Hepatocyte (in vitro differentiated cells): ENCODE data around the gene AAGAB. TPM values are rescaled to one million over a fixed set of nuclear protein-coding genes. Genes with fewer than 3 reads are reported as not detected.

Experiments used
- DNase-seq: peaks from one replicate; pipeline ENCODE4 v3.0.0-alpha.2; 2016; ENCODE audit warnings: low spot score
- H2AFZ ChIP-seq: fragments of 200-600 bp; sonication (generic); 2 replicates; pipeline ENCODE4 v1.6.0; 2016; ENCODE audit warnings: antibody characterized with exemption, mild to moderate bottlenecking
- H3K27ac ChIP-seq: fragments of 200-600 bp; sonication (generic); 2 replicates; pipeline ENCODE4 v1.5.1; 2016; ENCODE audit warnings: mild to moderate bottlenecking
- H3K27me3 ChIP-seq: fragments of 200-600 bp; sonication (generic); 2 replicates; pipeline ENCODE4 v1.6.1; 2016
- H3K36me3 ChIP-seq: fragments of 200-600 bp; sonication (generic); replicated peaks from 2 replicates; pipeline ENCODE4 v1.5.1; 2016; ENCODE audit warnings: low read depth; ENCODE audit not compliant: insufficient read depth
- H3K4me1 ChIP-seq: fragments of 200-600 bp; sonication (generic); 2 replicates; pipeline ENCODE4 v1.5.1; 2016; ENCODE audit warnings: mild to moderate bottlenecking, moderate library complexity; ENCODE audit not compliant: insufficient read depth
- H3K4me2 ChIP-seq: fragments of 200-600 bp; sonication (generic); 2 replicates; pipeline ENCODE4 v1.6.0; 2016
- H3K4me3 ChIP-seq: fragments of 200-600 bp; sonication (generic); 2 replicates; pipeline ENCODE4 v1.5.1; 2016; ENCODE audit warnings: mild to moderate bottlenecking
- H3K79me2 ChIP-seq: fragments of 200-600 bp; sonication (generic); 2 replicates; pipeline ENCODE4 v1.6.0; 2017; ENCODE audit warnings: mild to moderate bottlenecking
- H3K9me2 ChIP-seq: fragments of 200-600 bp; sonication (generic); replicated peaks from 2 replicates; pipeline ENCODE4 v1.6.0; 2017; ENCODE audit warnings: mild to moderate bottlenecking; ENCODE audit not compliant: insufficient read depth
- H3K9me3 ChIP-seq: fragments of 200-600 bp; sonication (generic); 2 replicates; pipeline ENCODE4 v1.5.1; 2016; ENCODE audit warnings: low read depth, mild to moderate bottlenecking
- H4K20me1 ChIP-seq: fragments of 200-600 bp; sonication (generic); 2 replicates; pipeline ENCODE4 v1.6.0; 2016; ENCODE audit warnings: mild to moderate bottlenecking; ENCODE audit not compliant: insufficient read depth, poor library complexity, severe bottlenecking
- CTCF ChIP-seq: fragments of 200-600 bp; sonication (generic); IDR thresholded peaks from 2 replicates; pipeline ENCODE4 v1.5.1; 2016; ENCODE audit warnings: antibody characterized with exemption, mild to moderate bottlenecking; ENCODE audit not compliant: poor library complexity
- EZH2 ChIP-seq: fragments of 200-600 bp; sonication (generic); IDR thresholded peaks from 2 replicates; pipeline ENCODE4 v1.6.1; 2016; ENCODE audit warnings: antibody characterized with exemption, mild to moderate bottlenecking, borderline replicate concordance
- EZH2phosphoT487 ChIP-seq: fragments of 200-600 bp; sonication (generic); IDR thresholded peaks from one replicate; pipeline ENCODE4 v1.6.1; 2018; ENCODE audit warnings: antibody characterized with exemption, mild to moderate bottlenecking, low read depth, moderate library complexity; ENCODE audit not compliant: unreplicated experiment, severe bottlenecking
- WGBS: methylation state at CpG from one replicate; pipeline ENCODE4 v1.1.6; 2016; ENCODE audit warnings: low lambda C conversion rate; ENCODE audit errors: missing lambda C conversion rate; 5-methylcytosine and 5-hydroxymethylcytosine counted together
- polyA plus RNA-seq: library from polyadenylated mRNA; unstranded; fragments of >200 nt; fragmentation: Nextera tagmentation; extraction: Ambion mirVana; gene quantifications from 2 replicates; pipeline ENCODE4 v1.2.1, GENCODE V29; 2016
- total RNA-seq: library from RNA; depleted of rRNA; stranded (reverse); fragments of >200 nt; gene quantifications from 2 replicates; pipeline ENCODE4 v1.2.3, GENCODE V29; 2014

The AAGAB gene
- total and polyA plus RNA-seq, 2 experiments from 2014 or later, result 30.8 to 36.2 TPM

- Histone ChIP-seq H3K9me3 (no peaks in the 10 kb centered on the region), H3K79me2 (peaks cover 50% of the 10 kb centered on the region), H3K27me3 (no peaks in the 10 kb centered on the region), H3K9me2 (no peaks in the 10 kb centered on the region), H3K4me3 (peak overlapping the region; percentile 62), H2AFZ (peak overlapping the region; percentile 52), H3K27ac (peak overlapping the region; percentile 94), H3K36me3 (no peaks in the 10 kb centered on the region), H3K4me2 (peak overlapping the region; percentile 77), H3K4me1 (peaks cover 9% of the 10 kb centered on the region), H4K20me1 (no peaks in the 10 kb centered on the region)
- TF ChIP-seq EZH2 (no peak), CTCF (no peak), EZH2phosphoT487 (no peak)
- WGBS, result 28% methylated on average over 15 of the region's 15 CpGs
- DNase-seq, result no peak
These were observed 768 bp downstream of the AAGAB start for GRCh38 chr15:67253549-67254237.

- Histone ChIP-seq H3K79me2 (peaks cover 56% of the 10 kb centered on the region), H3K4me1 (peaks cover 9% of the 10 kb centered on the region), H3K36me3 (no peaks in the 10 kb centered on the region), H4K20me1 (no peaks in the 10 kb centered on the region), H2AFZ (no peak overlapping the region), H3K27ac (peak overlapping the region; percentile 94), H3K9me2 (no peaks in the 10 kb centered on the region), H3K4me3 (no peak overlapping the region), H3K9me3 (no peaks in the 10 kb centered on the region), H3K4me2 (peak overlapping the region; percentile 77), H3K27me3 (no peaks in the 10 kb centered on the region)
- no peak for TF ChIP-seq EZH2phosphoT487
- TF ChIP-seq EZH2, result no peak
- no peak for TF ChIP-seq CTCF
- no peak for DNase-seq
- 90% methylated on average over 11 of the region's 12 CpGs for WGBS
These were observed 1.4 kb downstream of the AAGAB start for GRCh38 chr15:67253101-67253500.

GRCh38 chr15:67251318-67251717 lies 3.1 kb downstream of the AAGAB start:
- Histone ChIP-seq H3K27me3 (no peaks in the 10 kb centered on the region), H3K36me3 (no peaks in the 10 kb centered on the region), H3K27ac (no peak overlapping the region), H3K79me2 (peaks cover 71% of the 10 kb centered on the region), H3K4me2 (no peak overlapping the region), H3K9me2 (no peaks in the 10 kb centered on the region), H3K4me3 (no peak overlapping the region), H3K4me1 (peaks cover 9% of the 10 kb centered on the region), H2AFZ (no peak overlapping the region), H3K9me3 (no peaks in the 10 kb centered on the region), H4K20me1 (no peaks in the 10 kb centered on the region)
- no peak for TF ChIP-seq EZH2
- TF ChIP-seq CTCF, result no peak
- TF ChIP-seq EZH2phosphoT487, result no peak
- no peak for DNase-seq
- WGBS, result 85% methylated on average over 5 of the region's 5 CpGs

- Histone ChIP-seq H3K4me3 (no peak overlapping the region), H2AFZ (no peak overlapping the region), H3K79me2 (peaks cover 80% of the 10 kb centered on the region), H3K9me3 (no peaks in the 10 kb centered on the region), H3K36me3 (no peaks in the 10 kb centered on the region), H3K9me2 (no peaks in the 10 kb centered on the region), H3K4me1 (peaks cover 9% of the 10 kb centered on the region), H3K4me2 (no peak overlapping the region), H3K27ac (no peak overlapping the region), H3K27me3 (no peaks in the 10 kb centered on the region), H4K20me1 (no peaks in the 10 kb centered on the region)
- TF ChIP-seq CTCF (no peak), EZH2 (no peak), EZH2phosphoT487 (no peak)
- no peak for DNase-seq
These were observed 4.6 kb downstream of the AAGAB start for GRCh38 chr15:67249830-67250229.
